MM.1S (cell line): ENCODE data around the gene ANKRD29.

Source experiments
- DNase-seq: peaks from one replicate; pipeline ENCODE4 v3.0.0-alpha.2; 2015
- H2AFZ ChIP-seq: fragments of 300-600 bp; sonication (generic); 2 replicates; pipeline ENCODE4 v1.6.0; 2016; ENCODE audit warnings: antibody characterized with exemption, low read length
- H3F3A ChIP-seq: fragments of 300-600 bp; sonication (generic); 2 replicates; pipeline ENCODE4 v1.6.1; 2016; ENCODE audit warnings: mild to moderate bottlenecking, antibody characterized with exemption, low read length, moderate library complexity, mixed read lengths; ENCODE audit not compliant: insufficient read depth
- H3K27ac ChIP-seq: fragments of 300-600 bp; sonication (generic); 2 replicates; pipeline ENCODE4 v1.5.1; 2016; ENCODE audit warnings: mild to moderate bottlenecking, low read length
- H3K27me3 ChIP-seq: fragments of 300-600 bp; sonication (generic); replicated peaks from 2 replicates; pipeline ENCODE4 v1.6.0; 2016; ENCODE audit warnings: low read length; ENCODE audit not compliant: insufficient read depth
- H3K36me3 ChIP-seq: fragments of 300-600 bp; sonication (generic); replicated peaks from 2 replicates; pipeline ENCODE4 v1.6.1; 2016; ENCODE audit warnings: mild to moderate bottlenecking, low read length, mixed read lengths; ENCODE audit not compliant: insufficient read depth
- H3K4me1 ChIP-seq: fragments of 300-600 bp; sonication (generic); 2 replicates; pipeline ENCODE4 v1.6.1; 2016; ENCODE audit warnings: low read length, mixed read lengths
- H3K4me2 ChIP-seq: fragments of 300-600 bp; sonication (generic); 2 replicates; pipeline ENCODE4 v1.6.0; 2016; ENCODE audit warnings: low read depth, low read length
- H3K4me3 ChIP-seq: fragments of 300-600 bp; sonication (generic); 2 replicates; pipeline ENCODE4 v1.5.1; 2016; ENCODE audit warnings: low read length, mixed read lengths
- H3K79me2 ChIP-seq: fragments of 300-600 bp; sonication (generic); 2 replicates; pipeline ENCODE4 v1.6.1; 2016; ENCODE audit warnings: mixed run types, low read length, mixed read lengths
- H3K9ac ChIP-seq: fragments of 300-600 bp; sonication (generic); 2 replicates; pipeline ENCODE4 v1.6.1; 2016; ENCODE audit warnings: low read length, mixed read lengths
- H3K9me2 ChIP-seq: fragments of 300-600 bp; sonication (generic); replicated peaks from 2 replicates; pipeline ENCODE4 v1.6.1; 2016; ENCODE audit warnings: mild to moderate bottlenecking, low read length, mixed read lengths; ENCODE audit not compliant: insufficient read depth
- H3K9me3 ChIP-seq: fragments of 300-600 bp; sonication (generic); replicated peaks from 2 replicates; pipeline ENCODE4 v1.6.1; 2016; ENCODE audit warnings: mild to moderate bottlenecking, low read length, mixed read lengths; ENCODE audit not compliant: insufficient read depth
- H4K20me1 ChIP-seq: fragments of 300-600 bp; sonication (generic); 2 replicates; pipeline ENCODE4 v1.6.1; 2016; ENCODE audit warnings: mild to moderate bottlenecking, low read length, moderate library complexity, mixed read lengths; ENCODE audit not compliant: insufficient read depth
- EZH2 ChIP-seq: fragments of 300-600 bp; sonication (generic); optimal IDR thresholded peaks from 2 replicates; pipeline ENCODE3; 2017; ENCODE audit warnings: low read depth, mild to moderate bottlenecking, antibody characterized with exemption, low read length, mixed read lengths
- EZH2phosphoT487 ChIP-seq: fragments of 300-600 bp; sonication (generic); IDR thresholded peaks from 2 replicates; pipeline ENCODE4 v1.6.1; 2018; ENCODE audit warnings: antibody characterized with exemption, low read length
- TF ChIP-seq, protein P1 (sequence below): fragments of 300-600 bp; sonication (generic); IDR thresholded peaks from 2 replicates; pipeline ENCODE4 v1.5.1; 2016; ENCODE audit warnings: antibody characterized with exemption, low read length, mixed read lengths

ANKRD29 gene

DNA sequence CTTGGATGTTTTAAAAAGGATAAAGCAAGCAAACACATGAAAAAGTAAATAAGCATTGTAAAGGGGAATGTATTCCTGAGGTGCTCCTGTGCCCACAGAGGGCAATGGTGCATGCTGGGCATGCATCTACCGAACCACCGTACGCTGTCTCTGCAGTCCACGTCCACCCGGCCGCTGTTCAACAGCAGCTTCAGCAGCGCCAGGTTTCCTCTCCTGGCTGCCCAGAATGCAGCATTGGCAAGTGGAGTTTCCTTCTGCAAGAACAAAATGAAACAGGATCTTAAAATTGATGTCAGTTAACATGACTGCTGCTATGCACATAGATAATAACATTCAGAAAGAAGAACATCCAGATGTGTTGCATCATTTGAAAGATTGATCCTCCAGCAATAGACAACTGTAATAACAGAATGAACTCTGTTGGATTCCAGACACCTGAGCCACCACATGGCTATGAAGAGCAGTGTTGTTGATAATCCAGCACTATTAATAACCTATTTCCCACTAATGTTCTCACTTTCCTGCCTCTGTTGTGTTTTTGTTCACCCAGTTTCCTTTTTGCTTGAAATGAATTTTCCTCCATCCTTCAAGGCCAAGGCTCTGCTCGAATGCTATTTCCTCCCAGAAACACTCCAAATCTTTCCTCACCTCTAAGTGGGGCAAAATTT, 13.6 kb downstream of the ANKRD29 start:
- Histone ChIP-seq H3K79me2 (no peaks in the 10 kb centered on the region), H3K4me3 (no peak overlapping the region), H3F3A (no peaks in the 10 kb centered on the region), H4K20me1 (no peaks in the 10 kb centered on the region), H3K9me3 (no peaks in the 10 kb centered on the region), H3K9me2 (no peaks in the 10 kb centered on the region), H3K9ac (no peak overlapping the region), H3K4me1 (no peaks in the 10 kb centered on the region), H2AFZ (no peak overlapping the region), H3K36me3 (no peaks in the 10 kb centered on the region), H3K4me2 (no peak overlapping the region), H3K27ac (no peak overlapping the region), H3K27me3 (no peaks in the 10 kb centered on the region)
- DNase-seq, result no peak
- TF ChIP-seq EZH2phosphoT487 (no peak), EZH2 (no peak)
- TF ChIP-seq, protein P1, sequence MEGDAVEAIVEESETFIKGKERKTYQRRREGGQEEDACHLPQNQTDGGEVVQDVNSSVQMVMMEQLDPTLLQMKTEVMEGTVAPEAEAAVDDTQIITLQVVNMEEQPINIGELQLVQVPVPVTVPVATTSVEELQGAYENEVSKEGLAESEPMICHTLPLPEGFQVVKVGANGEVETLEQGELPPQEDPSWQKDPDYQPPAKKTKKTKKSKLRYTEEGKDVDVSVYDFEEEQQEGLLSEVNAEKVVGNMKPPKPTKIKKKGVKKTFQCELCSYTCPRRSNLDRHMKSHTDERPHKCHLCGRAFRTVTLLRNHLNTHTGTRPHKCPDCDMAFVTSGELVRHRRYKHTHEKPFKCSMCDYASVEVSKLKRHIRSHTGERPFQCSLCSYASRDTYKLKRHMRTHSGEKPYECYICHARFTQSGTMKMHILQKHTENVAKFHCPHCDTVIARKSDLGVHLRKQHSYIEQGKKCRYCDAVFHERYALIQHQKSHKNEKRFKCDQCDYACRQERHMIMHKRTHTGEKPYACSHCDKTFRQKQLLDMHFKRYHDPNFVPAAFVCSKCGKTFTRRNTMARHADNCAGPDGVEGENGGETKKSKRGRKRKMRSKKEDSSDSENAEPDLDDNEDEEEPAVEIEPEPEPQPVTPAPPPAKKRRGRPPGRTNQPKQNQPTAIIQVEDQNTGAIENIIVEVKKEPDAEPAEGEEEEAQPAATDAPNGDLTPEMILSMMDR, result no peak

- no peak overlapping the region for H3K4me3 ChIP-seq
- TF ChIP-seq, protein P1, result no peak
- TF ChIP-seq EZH2phosphoT487, result no peak
- H3K27me3 ChIP-seq, result no peaks in the 10 kb centered on the region
- no peaks in the 10 kb centered on the region for H3K4me1 ChIP-seq
- H3K9ac ChIP-seq, result no peak overlapping the region
- no peak overlapping the region for H2AFZ ChIP-seq
- no peaks in the 10 kb centered on the region for H4K20me1 ChIP-seq
- no peak overlapping the region for H3K4me2 ChIP-seq
- no peaks in the 10 kb centered on the region for H3F3A ChIP-seq
- H3K36me3 ChIP-seq, result no peaks in the 10 kb centered on the region
- H3K27ac ChIP-seq, result no peak overlapping the region
- no peaks in the 10 kb centered on the region for H3K79me2 ChIP-seq
- no peak for DNase-seq
- H3K9me3 ChIP-seq, result no peaks in the 10 kb centered on the region
- H3K9me2 ChIP-seq, result no peaks in the 10 kb centered on the region
Observed at GRCh38 chr18:23648456-23648855, 14.3 kb downstream of the ANKRD29 start.

DNA sequence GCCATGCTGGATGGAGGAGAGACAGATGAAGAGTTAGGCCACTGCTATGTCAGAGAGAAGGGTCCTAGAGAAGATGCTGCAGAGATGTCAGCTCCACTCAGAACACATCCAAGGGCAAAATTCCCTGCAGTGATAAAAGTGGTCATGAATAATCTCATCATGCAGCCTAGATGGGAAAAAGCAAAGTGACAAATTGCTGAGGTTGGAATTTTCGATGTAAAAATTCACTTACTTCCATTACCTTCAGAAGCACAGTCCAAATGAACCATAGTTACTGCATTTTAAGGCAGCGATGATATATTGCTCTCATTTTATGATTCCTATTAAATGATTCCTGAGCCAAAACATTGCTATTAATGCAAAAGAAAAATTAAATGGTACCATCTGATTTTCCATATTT, 16.4 kb downstream of the ANKRD29 start:
- Histone ChIP-seq H3K9ac (no peak overlapping the region), H3K36me3 (no peaks in the 10 kb centered on the region), H3K4me2 (no peak overlapping the region), H3F3A (no peaks in the 10 kb centered on the region), H3K4me1 (no peaks in the 10 kb centered on the region), H3K79me2 (no peaks in the 10 kb centered on the region), H4K20me1 (no peaks in the 10 kb centered on the region), H3K27ac (no peak overlapping the region), H3K9me3 (no peaks in the 10 kb centered on the region), H3K27me3 (no peaks in the 10 kb centered on the region), H2AFZ (no peak overlapping the region), H3K9me2 (no peaks in the 10 kb centered on the region), H3K4me3 (no peak overlapping the region)
- TF ChIP-seq, protein P1, result no peak
- TF ChIP-seq EZH2 (no peak), EZH2phosphoT487 (no peak)
- no peak for DNase-seq
